Activated CD4-positive, CD25-positive, alpha-beta regulatory T cell treated with anti-CD3 and anti-CD28 coated beads, Interleukin-2, amount 50 U/mL, for 16 hours (primary cell): ENCODE data around the gene C3AR1.
"Not testable (repeated sequence)": the region's sequence is repeated elsewhere in the genome, so short reads cannot be mapped to it uniquely, and the experiment has no call there.

Experiments used
- DNase-seq: peaks from one replicate; pipeline ENCODE4 v3.0.0-alpha.2; 2020; ENCODE audit warnings: low read depth, low spot score

Gene C3AR1

DNA sequence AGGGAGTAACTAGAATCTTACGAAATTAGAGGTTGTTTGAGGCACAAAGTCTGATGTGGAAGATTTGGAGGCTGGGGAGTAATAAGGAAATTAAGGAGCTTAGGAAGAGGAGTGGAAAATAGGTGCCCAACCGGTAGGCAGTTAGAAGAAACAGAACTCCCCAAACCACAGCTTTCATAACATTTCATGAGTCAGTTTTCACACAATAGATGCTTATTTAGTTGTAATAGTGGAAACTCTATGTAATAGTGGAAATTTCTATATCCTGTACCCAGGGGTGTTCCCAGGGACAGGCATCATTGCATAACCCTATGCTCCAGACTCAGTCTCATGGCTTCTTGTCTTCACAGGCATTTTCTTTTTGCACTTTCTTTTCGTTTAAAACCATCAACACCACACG, 8.3 kb downstream of the C3AR1 start:
- no peak for DNase-seq

DNA sequence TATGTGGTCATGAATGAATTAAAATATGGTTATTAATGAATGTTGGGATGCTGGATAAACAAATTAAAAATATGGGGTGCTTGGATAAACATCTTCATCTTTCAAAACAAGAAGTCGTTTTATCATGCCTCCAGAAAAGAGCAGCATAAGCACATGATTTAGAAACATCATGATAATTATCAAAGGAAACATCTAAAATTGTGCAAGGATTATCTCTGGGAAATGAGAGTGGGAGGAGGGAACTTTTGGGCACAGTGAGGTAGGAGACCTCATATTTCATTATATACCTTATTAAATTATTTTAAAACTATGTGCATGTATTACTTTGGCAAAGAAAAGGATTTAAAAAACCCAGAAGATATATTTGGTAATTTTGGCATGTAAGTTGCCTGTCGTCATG, 8.9 kb downstream of the C3AR1 start:
- no peak for DNase-seq

DNA sequence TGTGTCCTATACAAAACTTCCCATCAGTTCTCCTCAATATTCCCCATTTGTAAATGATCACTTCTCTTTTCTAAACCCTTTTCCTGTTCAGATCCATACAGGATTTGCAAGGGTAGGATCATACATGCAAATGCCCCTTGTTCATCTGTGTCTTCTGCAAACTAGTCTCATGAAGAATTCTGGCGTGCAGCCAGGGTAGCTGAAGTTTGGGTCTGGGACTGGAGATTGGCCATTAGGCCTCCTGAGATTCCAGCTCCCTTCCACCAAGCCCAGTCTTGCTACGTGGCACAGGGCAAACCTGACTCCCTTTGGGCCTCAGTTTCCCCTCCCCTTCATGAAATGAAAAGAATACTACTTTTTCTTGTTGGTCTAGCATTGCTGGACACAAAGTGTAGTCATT, 11.3 kb downstream of the C3AR1 start:
- DNase-seq = no peak

DNA sequence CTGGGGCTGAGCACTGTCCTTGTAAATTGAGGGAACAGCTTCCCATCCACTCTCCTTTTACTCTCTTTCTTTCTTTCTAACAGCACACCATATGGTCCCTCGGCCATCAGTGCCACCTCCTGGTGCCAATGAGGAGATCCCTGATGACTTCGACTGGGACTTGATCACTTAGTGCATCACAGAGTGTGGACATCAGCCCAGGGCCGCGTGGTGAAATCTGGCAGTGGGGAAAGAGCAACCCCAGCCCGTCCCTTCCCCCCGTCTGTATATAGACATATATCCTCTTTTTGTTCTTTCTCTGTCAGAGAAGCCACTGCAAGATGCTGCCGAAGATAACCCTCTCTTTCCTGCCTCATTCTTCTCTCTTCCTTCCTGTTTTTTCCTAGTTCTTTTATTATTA, 13.5 kb downstream of the C3AR1 start:
- no peak for DNase-seq

DNA sequence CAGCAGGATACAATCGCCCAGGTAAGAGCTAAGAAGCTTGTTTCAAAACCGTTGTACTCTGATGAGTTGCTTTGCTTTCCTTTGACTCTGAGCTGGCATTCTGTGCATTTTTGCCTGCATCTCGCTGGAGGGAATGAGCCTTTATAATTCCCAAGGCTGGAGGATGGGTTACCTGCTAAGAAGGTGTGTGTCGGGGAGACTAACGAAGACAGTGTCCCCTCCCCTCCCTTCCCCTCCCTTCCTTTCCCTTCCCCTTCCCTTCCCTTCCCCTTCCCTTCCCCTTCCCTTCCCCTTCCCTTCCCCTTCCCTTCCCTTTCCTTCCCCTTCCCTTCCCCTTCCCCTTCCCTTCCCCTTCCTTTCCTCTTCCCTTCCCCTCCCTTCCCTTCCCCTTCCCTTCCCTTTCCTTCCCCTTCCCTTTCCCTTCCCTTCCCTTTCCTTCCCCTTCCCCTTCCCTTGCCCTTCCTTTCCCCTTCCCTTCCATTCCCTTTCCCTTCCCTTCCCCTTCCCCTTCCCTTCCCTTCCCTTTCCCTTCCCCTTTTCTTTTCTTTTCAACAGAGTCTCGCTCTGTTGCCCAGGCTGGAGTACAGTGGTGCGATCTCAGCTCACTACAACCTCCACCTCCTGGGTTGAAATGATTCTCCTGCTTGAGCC, 15.4 kb downstream of the C3AR1 start:
- no peak for DNase-seq

DNA sequence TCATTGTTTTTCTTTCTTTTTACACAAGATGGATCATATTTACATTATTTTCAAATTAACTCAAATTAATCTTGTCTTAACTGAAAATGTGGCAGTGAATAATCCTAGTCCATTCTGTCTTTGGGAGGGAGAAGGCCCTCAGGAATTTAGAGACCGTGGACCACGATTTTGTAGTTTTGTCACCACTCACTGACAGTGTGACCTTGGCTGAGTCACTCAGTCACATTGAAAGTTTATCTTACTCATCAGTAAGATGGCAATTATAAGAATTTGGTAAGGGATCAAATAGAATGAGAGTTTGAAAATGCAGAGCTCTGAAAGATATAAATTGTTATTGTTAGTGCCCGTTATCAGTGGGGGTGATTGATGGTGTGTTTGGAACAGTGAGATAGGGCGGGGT, 17.3 kb downstream of the C3AR1 start:
- DNase-seq = no peak

DNA sequence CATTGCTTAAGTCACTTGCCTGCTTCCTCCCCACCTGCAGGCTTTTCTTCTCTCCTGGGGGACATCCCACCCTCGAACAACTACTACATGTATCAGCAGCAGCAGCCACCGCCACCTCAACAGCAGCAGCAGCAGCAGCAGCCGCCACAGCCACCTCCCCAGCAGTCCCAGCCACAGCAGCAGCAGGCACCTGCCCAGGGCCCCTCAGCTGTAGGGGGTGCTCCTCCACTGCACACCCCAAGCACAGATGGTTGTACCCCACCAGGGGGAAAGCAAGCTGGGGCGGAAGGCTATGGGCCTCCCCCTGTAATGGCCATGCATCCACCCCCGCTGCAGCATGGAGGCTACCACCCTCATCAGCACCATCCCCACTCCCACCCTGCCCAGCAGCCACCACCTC, 18.3 kb downstream of the C3AR1 start:
- DNase-seq = no peak

DNA sequence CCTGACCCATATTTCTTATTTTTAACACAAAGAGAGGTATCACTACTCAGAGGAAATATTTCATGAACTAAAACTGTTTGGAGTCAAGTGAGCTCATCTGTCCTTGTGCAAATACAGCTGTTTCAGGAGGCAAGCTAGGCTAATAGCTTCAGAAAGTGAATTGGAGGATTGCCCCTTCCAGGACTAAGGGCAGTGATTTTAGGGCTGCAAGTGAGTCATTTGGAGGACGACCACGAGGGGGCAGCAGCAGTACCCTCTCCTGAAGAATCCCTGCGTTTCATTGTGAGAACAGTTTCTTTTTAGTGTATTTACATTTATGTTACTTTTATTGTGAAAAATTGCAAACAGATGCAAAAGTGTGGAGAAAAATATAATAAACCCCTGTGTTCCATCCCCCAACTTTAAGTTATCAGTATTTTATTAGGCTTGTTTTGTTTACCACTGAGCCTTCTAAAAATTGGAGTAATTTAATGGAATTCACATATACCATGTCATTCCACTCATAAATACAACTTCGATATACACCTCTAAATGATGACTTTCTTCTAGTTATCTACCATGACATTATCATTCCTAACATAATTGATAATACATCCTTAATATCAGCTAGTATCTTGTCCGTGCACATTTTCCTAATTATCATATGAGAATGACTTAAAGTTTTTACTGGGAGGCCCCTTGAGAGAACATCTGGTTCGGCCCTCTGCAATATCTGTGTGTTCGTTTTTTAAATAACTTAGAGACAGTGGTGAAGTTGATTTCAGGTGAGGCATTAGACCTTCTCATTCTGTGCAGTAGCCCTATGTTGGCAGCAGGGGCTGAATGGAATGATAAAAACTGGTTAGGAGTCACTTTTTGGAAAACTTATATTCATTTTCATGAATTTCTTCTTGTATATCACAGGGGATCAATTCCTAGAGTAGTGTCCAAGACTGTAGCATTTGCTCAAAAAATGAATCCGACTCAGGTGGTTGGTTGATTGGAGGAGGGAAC, 19.9 kb downstream of the C3AR1 start:
- DNase-seq = peak; percentile 58

DNA sequence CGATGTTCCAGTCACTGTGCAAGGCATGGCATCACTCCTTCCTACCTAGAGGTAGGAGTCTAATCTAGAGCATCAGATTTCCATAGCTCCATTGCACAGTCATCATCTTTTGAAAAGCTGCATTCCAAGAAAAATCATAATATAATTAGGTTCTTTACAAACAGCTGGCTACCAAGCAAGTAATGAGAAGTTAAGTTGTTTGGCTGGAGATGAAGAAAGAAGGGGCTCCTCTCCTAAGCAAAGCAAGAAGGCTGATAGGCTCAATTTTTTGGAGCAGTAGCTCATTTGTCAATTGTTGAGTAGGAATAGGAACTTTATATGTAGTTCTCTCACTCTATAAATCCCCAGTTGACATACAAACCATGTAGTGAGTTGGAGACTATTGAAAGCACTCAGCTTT, 25.4 kb downstream of the C3AR1 start:
- DNase-seq = no peak

DNA sequence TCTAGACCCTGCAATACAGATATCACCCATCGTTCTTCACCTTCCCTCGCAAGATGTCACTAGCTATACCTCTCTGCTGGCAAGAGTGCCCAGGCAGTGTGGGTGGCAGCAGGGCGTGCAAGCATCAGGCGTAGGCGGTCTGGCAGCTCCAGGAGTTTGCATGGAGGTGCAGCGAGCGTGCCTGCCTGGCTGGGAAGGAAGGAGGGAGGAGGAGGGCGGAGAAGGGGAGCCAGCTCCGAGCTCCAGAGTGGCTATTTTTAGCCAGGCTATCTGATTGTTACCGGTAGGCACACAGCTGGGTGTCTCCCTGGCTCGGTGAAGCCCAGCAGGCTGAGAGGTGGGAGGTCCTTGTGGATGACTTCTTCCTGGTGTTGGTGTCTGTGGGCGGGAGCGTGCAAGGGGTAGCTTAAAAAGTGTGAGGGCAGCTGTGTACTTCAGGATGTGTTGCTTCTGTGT, 27.5 kb downstream of the C3AR1 start:
- DNase-seq = no peak

DNA sequence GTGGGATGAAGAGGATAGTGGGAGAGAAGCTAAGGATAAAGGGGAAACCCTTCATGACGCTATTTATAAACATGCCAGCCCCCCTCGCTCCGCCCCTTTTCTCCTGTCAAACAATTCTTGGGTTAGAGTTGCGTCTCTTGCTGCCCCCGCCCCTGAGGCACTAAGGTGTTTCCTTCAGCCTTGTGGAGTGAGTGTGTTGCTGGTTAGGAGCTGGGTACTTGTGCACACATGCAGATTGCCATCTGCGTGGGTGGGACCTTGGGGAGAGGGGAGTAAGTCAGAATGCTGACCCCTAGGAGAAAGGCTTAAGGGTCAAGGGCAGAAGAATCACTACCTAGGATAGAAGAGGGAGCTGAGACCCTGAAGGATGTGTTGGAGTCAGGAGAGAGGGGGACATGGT, 28.2 kb downstream of the C3AR1 start:
- DNase-seq = no peak

DNA sequence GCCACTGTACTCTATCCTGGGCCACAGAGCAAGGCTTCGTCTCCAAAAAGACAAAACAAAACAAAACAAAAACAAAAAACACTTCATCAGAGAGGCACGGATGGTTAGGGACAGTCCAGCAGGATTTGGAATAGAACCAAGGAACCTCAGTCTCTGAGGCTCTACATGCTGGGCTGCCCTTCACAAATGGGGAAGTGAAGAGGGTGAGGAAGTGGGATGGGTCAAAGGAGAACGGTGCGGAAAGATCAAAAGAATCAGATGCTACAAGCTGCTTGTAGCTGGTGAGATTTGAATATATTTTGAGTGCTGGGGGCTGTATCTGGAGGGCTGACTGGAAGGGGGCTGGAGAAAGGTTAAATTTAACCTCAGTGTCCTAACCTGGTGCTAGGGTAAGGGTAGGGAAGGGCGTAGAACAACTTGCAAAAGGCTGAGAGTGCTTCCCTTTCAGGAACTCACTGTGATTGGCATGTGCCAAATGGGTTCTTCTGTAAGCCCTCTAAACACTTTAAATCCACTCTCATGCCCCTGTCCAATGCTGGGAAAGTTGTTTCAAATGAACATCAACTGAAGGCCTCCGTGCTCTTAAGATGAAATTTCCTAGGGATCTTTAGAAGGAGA, 29.0 kb downstream of the C3AR1 start:
- DNase-seq = no peak

DNA sequence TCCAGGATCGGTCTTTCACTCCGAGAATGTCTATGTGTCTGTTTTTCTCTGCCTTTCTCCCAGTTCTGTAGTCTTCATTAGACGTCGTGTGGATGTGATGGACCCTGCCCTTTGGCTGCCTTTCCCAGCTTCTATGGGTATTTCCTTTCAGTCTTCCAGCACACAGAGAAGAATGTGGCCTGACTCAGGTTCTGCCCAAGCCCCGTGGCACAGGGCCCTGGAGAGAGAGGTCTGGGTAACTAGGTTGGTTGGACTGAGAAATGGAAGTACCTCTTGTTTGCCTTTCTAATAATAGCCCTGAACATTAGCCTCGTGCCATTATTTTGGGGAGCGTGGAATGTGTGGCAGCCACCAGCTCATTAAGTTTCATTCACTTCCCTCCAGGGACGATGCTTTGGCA, 29.8 kb downstream of the C3AR1 start:
- DNase-seq = no peak

DNA sequence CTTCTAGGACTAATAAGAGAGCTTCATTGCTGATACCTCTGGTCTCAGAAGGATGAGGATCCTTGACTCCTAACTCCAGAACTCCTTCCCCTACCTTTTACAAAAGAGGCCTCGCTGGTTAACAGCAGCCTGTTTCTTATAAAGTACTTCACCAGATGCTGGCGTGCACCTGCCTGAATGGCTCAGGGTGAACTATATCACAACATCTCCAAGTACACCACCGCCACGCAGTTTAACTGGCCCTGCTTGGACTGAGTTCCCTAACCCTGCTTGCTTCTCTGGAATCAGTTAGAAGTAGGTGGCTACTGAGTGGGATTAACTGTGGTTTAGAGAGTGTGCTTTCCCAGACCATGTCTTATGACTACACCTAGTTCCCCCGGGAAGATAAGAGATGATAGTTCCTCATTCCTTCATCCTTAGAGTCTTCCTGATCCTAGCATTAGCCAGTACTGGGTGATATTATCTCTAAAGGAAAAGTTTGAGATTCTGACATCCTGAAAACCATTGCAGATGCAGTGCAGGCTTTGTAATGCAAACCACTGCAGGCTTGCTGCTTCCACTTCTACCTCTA, 30.6 kb downstream of the C3AR1 start:
- no peak for DNase-seq

DNA sequence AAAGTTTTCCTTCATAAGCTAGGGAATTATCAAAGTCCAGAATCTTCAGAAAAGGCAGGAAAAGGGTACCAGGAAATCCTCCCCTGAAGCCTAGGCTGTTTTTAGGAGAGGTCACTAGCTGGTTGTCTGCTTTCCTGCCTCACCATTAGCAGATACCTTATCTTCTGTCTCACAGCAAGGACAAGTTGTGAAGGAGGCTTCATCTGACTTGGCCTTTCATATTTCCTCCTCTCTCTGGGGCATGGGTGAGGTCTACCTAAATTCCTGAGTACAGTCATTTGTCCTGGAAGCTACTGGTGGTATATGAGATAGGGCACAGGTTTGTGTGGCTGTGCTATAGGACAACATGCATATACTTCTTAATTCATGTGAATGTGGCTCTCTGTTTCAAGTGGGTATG, 31.4 kb downstream of the C3AR1 start:
- no peak for DNase-seq

DNA sequence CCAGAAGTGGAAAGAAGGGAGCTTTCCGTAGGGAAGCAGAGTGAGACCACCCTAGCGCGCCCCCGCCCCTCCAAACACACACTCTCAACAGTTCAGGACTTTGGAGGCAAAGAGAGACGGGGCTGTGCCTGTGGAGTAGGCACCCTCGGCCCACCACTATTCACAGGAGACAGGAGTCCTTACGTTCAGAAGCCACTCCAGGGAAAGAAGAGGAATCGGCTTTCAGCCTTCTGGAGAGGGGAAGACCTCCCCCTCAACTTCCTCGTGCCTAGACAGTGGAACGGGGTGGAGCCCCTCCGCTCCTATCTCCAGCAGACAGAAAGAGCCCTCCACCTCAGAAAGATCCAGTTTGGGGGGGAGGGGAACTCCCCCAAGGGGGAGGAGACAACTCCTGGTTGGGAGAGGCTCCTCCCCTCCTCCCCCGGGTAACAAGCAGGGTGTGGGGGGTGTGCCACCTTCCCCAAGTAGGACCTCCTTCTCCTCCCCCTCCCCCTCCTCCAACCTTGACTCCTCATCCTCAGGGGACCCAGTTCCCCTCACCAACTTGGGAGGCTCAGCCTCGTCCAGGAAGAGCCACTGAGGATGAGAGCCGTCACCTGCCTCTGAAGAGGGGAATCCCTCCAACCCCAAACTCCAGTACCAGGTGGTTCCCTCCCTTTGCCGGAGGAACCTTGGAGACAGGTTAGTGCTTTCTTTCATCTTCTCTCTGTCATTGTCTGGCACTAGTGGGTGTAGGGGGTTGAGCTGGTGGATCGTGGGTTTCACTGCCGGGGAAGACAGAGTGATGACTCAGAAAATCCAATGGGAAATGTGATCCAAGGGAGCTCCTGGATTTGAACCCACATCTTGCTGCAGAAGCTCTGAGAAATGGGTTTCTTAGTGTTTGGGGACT, 32.8 kb downstream of the C3AR1 start:
- no peak for DNase-seq

DNA sequence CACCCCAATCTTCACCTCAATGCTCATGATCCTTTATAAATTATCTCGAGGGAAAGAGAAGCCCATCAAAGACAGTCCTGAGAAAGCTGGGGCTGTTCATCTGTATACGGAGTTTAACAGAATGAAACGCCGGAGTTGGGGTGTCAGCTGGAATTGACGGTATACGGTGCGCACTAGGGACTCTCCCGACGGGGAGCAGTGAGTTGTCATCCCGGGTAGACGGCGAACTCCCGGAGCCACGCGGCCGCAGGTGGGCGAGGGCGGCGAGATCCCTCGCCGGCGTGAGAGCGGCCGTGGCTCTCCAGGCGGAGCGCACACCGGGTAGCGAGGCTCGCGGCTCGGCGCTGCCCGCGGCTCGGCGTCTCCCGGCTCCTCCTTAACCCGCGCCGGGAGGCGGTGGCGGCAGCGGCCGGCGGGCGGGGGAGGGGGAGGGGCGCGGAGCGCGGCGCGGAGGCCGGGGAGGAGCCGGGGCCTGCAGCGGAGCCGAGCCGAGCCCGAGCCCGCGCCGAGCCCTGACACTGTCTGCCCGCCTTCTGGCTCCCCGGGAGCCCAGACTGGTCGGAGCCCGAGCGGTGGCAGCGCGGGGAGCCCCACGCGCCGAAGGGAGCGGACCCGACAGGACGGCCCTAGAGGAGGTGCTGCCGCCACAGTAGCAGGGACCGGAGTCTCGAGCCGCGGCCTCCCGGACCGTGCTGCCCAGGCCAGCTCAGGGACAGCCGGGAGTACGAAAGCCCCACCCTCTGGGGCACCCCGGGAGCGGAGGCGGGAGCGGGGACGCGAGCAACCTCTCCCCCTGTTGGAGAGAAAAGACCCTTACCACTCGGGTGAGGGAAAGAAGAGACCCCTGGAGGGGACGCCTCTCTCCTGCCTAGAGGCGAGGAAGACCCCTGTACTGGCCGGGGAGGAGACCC, 33.7 kb downstream of the C3AR1 start, which contains the start of gene FOXJ2:
Gene FOXJ2 (plus strand): TSS at position 475 of the 911 bp plus-strand sequence. CDS start 7,117 bp downstream, outside the sequence.
- DNase-seq = peak; percentile 50

DNA sequence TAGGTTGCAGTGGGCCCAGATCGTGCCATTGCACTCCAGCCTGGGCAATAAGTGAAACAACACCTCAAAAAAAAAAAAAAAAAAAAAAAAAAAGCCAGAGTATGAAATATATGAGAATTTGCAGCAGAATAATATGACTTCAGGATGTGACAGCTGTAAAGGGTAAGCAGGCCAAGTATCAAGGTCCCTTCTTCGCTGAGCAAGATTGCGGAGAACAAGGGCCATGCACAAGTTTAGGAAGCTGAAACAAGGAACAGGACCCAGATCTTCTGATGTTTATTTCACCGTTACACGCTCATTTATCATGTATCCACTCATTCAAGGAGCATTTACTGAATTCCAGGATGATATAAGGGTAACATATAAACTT, 34.3 kb downstream of the C3AR1 start:
- no peak for DNase-seq

DNA sequence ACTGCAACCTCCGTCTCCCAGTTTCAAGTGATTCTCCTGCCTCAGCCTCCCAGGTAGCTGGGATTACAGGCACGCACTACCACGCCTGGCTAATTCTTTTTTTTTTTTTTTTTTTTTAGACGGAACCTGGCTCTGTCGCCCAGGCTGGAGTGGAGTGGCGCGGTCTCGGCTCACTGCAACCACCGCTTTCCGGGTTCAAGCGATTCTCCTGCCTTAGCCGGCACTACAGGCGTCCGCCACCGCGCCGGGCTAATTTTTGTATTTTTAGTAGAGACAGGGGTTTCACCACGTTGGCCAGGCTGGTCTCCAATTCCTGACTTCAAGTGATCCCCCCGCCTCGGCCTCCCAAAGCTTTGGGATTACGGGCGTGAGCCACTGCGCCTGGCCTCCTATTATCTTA, 35.1 kb downstream of the C3AR1 start:
- DNase-seq = not testable (repeated sequence)

DNA sequence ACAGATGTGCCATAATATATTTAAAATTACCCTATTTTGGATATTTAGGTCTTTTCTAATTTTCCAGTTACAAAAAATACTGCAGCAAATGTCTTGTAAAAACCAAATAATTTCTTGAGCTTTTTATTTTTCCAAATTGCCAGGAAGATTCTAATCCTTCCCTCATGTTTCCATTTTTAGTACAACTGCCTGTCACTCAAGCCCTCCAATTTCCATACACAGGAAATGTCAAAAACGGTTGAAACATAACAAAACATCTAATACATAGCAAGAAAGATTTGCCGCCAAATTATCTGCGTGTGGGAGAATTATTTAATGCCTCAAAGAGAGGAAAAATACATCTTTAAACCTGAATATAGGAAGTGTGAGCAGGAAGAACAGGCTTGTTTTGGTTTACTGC, 36.0 kb downstream of the C3AR1 start:
- no peak for DNase-seq
